Upper lobe of right lung (tissue), 1 donor: ENCODE results near the gene NNT. TPM values are rescaled to one million over a fixed set of nuclear protein-coding genes. Genes with fewer than 3 reads are reported as not detected.

Experiments used
- ATAC-seq: fragments of 200-7000 bp; cut with Tn5 transposase; one replicate; pipeline ENCODE4 v1.9.1; 2020; ENCODE audit warnings: mild to moderate bottlenecking, moderate library complexity
- DNase-seq: peaks from one replicate; pipeline ENCODE4 v3.0.0-alpha.2; 2020
- H3K27ac ChIP-seq: fragments of 200-600 bp; one replicate; pipeline ENCODE4 v1.8.0; 2022
- H3K27me3 ChIP-seq: fragments of 200-600 bp; one replicate; pipeline ENCODE4 v1.8.0; 2022; ENCODE audit warnings: mild to moderate bottlenecking
- H3K36me3 ChIP-seq: fragments of 200-600 bp; one replicate; pipeline ENCODE4 v1.8.0; 2022
- H3K4me1 ChIP-seq: fragments of 200-600 bp; one replicate; pipeline ENCODE4 v1.8.0; 2022
- H3K4me3 ChIP-seq: fragments of 200-600 bp; one replicate; pipeline ENCODE4 v1.8.0; 2022; ENCODE audit warnings: mild to moderate bottlenecking
- H3K9me3 ChIP-seq: fragments of 200-600 bp; one replicate; pipeline ENCODE4 v1.8.0; 2022
- intact Hi-C: fragments of 100-400 bp; cut with DNase I; formaldehyde crosslinking; loops from one replicate; pipeline ENCODE4 v1.11.0; 2022
- total RNA-seq: library from RNA; stranded (reverse); fragmentation: NEBNext Ultra II Directional; extraction: Animal tissue kit (Norgen Biotek cat#: 25700); gene quantifications from one replicate; pipeline ENCODE4 v1.2.1, GENCODE V29; 2021
- TF ChIP-seq, protein P1 (sequence below): fragments of 200-600 bp; IDR thresholded peaks from one replicate; pipeline ENCODE4 v1.8.0; 2022; ENCODE audit warnings: antibody characterized with exemption
- donor health status: DM: no; HTN: yes; CAD: no; lungs with severe emphysema.

The NNT gene
- total RNA-seq, 1 donor from 2014 or later: 67.7 TPM

DNA sequence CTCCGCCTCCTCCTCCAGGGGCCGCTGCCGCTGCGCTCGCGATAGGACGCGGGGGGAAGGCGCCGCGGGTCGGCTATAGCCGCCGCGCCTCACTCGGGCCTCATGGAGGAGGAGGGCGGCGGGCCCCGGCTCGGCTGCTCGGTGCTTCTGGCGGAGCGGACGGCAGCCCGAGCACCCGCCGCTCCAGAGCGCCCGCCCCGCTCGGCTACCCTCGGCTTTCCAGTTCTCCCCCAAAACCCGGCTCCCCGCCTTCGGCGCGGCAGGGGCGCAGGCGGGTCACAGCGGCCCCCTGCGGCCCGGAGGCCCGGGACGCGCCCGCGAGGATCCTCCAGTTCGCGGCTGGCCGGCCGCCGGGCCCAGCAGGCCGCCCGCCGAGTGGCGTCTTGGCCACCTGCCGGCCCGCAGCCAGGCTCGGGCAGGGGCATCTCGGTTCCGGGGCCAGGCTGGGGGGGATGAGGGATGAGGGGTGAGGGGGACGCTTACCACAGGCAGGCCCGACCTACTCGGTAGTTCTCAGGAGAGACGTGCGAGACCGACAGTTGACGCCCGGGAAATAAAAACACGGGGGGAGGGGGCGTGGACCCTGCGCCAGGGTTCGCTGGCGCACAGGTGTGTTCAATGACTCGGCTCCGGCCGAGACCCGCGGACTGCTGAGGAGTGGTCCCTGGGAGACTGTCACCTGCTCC is 46.0 kb upstream of the NNT start, which contains the start of gene PAIP1:
Gene PAIP1 (minus strand): TSS at position 221 of the 686 bp plus-strand sequence. CDS start 231 bp downstream, outside the sequence.
- Histone ChIP-seq H3K27ac (peak within 1 kb of the TSS; percentile 98), H3K9me3 (no peaks in the 10 kb centered on the region), H3K27me3 (no peaks in the 10 kb centered on the region), H3K36me3 (peaks cover 24% of the 10 kb centered on the region), H3K4me3 (peak within 1 kb of the TSS; percentile 74), H3K4me1 (peaks cover 24% of the 10 kb centered on the region)
- TF ChIP-seq, protein P1, sequence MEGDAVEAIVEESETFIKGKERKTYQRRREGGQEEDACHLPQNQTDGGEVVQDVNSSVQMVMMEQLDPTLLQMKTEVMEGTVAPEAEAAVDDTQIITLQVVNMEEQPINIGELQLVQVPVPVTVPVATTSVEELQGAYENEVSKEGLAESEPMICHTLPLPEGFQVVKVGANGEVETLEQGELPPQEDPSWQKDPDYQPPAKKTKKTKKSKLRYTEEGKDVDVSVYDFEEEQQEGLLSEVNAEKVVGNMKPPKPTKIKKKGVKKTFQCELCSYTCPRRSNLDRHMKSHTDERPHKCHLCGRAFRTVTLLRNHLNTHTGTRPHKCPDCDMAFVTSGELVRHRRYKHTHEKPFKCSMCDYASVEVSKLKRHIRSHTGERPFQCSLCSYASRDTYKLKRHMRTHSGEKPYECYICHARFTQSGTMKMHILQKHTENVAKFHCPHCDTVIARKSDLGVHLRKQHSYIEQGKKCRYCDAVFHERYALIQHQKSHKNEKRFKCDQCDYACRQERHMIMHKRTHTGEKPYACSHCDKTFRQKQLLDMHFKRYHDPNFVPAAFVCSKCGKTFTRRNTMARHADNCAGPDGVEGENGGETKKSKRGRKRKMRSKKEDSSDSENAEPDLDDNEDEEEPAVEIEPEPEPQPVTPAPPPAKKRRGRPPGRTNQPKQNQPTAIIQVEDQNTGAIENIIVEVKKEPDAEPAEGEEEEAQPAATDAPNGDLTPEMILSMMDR: peak; percentile 62
- intact Hi-C loops: no loop called here
- DNase-seq (peak; percentile 94), ATAC-seq (peak; percentile 95)

DNA sequence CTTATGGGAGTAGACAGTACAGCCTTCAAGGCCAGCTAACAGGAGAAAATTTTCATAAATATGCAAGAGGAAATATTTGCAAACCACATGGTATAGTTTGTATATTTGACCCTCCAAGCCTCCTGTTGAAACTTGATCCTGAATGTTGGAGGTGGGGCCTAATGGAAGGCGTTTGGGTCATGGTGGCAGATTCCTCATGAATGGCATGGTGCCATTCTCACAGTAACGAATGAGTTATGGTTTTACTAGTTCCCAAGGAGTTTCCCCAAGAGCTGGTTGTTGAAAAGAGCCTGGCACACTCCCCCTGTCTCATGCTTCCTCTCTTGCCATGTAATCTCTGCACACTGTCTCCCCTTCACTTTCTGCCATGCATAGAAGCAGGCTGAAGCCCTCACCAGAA is 42.9 kb upstream of the NNT start:
- no peaks in the 10 kb centered on the region for H3K27me3 ChIP-seq
- H3K27ac ChIP-seq: no peak overlapping the region
- TF ChIP-seq, protein P1: no peak
- H3K36me3 ChIP-seq: no peaks in the 10 kb centered on the region
- no peak for ATAC-seq
- intact Hi-C loops: no loop called here
- H3K9me3 ChIP-seq: no peaks in the 10 kb centered on the region
- H3K4me3 ChIP-seq: no peak overlapping the region
- peaks cover 7% of the 10 kb centered on the region for H3K4me1 ChIP-seq
- no peak for DNase-seq

DNA sequence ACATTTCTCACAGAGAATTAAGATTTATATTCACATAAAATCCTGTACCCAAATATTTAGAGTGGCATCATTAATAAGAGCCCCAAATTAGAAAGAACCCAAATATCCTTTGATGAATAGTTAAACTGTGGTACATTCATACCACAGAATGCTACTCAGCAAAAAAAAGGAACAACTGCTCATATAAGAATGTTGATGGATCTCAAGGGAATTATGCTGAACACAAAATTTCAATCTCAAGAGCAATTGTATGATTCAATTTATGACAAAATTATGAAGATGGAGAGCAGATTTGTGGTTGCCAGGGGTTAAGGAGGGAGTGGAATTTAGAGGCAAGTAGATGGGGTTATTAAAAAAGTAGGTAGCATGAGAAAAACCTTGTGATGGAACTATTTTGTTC is 41.6 kb upstream of the NNT start:
- no peaks in the 10 kb centered on the region for H3K4me1 ChIP-seq

DNA sequence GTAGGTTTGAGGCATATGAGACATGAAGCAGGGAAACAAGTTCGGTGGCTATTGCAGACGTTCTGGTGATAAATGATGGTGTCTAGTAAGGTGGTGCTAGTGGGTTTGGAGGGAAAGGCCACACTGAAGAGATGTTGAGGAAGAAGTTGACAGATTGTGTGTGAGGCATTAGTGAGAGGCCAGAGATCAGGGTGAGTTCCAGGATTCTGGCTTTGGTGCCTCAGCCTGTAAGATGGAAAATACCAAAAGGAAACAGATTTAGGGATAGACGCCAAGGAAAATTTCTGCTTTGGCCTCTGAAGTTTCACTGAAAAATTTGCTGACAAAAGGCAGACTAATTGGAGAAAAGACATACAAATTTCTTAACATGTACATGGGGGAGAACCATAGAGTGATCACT is 39.7 kb upstream of the NNT start:
- ATAC-seq: no peak
- Histone ChIP-seq H3K36me3 (no peaks in the 10 kb centered on the region), H3K4me3 (no peak overlapping the region), H3K9me3 (no peaks in the 10 kb centered on the region), H3K27me3 (no peaks in the 10 kb centered on the region), H3K4me1 (no peaks in the 10 kb centered on the region), H3K27ac (no peak overlapping the region)
- intact Hi-C loops: no loop called here
- TF ChIP-seq, protein P1: no peak
- no peak for DNase-seq

More for the DNA sequence above, 41.6 kb upstream of the NNT start:
- H3K4me3 ChIP-seq: no peak overlapping the region
- TF ChIP-seq, protein P1: no peak
- H3K27me3 ChIP-seq: no peaks in the 10 kb centered on the region
- intact Hi-C loops: no loop called here
- no peaks in the 10 kb centered on the region for H3K36me3 ChIP-seq
- ATAC-seq (no peak), DNase-seq (no peak)
- H3K27ac ChIP-seq: no peak overlapping the region
- H3K9me3 ChIP-seq: no peaks in the 10 kb centered on the region

DNA sequence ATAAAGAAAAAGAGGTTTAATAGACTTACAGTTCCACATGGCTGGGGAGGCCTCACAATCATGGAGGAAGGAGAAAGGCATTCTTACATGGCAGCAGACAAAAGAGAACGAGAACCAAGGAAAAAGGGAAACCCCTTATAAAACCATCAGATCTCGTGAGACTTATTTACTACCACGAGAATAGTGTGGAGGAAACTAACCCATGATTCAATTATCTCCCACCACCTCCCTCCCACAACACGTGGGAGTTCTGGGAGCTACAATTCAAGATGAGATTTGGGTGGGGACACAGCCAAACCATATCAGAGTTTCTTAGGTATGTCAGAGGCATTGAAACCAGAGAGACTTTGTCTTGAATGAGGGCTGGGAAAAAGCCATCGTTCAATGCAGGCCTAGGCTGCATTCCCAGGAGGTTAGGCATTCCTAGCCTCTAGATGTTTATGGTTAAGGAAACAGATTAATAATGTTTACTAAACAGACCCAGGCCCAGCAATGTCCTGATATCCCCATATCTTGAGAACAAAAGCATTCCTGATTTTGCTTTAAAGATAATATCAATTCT is 38.6 kb upstream of the NNT start:
- ATAC-seq (no peak), DNase-seq (no peak)
- no peaks in the 10 kb centered on the region for H3K36me3 ChIP-seq
- H3K4me1 ChIP-seq: no peaks in the 10 kb centered on the region
- no peaks in the 10 kb centered on the region for H3K27me3 ChIP-seq
- TF ChIP-seq, protein P1: no peak
- H3K4me3 ChIP-seq: no peak overlapping the region
- H3K27ac ChIP-seq: no peak overlapping the region
- H3K9me3 ChIP-seq: no peaks in the 10 kb centered on the region
- intact Hi-C loops: no loop called here
